Mucosa of stomach (tissue), 1 donor: ENCODE measurements around the gene NPR2.

Experiments used
- H3K27me3 ChIP-seq: one replicate; pipeline ENCODE4 v1.7.0; 2013; ENCODE audit warnings: mild to moderate bottlenecking, low read length; ENCODE audit not compliant: control insufficient read depth, insufficient read depth
- H3K36me3 ChIP-seq: one replicate; pipeline ENCODE4 v1.7.0; 2013; ENCODE audit warnings: low read length; ENCODE audit not compliant: control insufficient read depth, insufficient read depth
- H3K4me1 ChIP-seq: one replicate; pipeline ENCODE4 v1.7.0; 2013; ENCODE audit warnings: mild to moderate bottlenecking, low read length; ENCODE audit not compliant: control insufficient read depth, insufficient read depth
- H3K4me3 ChIP-seq: one replicate; pipeline ENCODE4 v1.7.0; 2013; ENCODE audit warnings: low read length
- H3K9ac ChIP-seq: one replicate; pipeline ENCODE4 v1.7.0; 2013; ENCODE audit warnings: mild to moderate bottlenecking, low read length, moderate library complexity
- H3K9me3 ChIP-seq: one replicate; pipeline ENCODE4 v1.7.0; 2013; ENCODE audit warnings: mild to moderate bottlenecking, low read length, moderate library complexity; ENCODE audit not compliant: control insufficient read depth
- donor health status: Pancreatic carcinoma.

The NPR2 gene

GRCh38 chr9:35811381-35812024 lies 20.1 kb downstream of the NPR2 start:
- H3K9ac ChIP-seq = no peak overlapping the region
- peaks cover 26% of the 10 kb centered on the region for H3K4me1 ChIP-seq
- no peaks in the 10 kb centered on the region for H3K27me3 ChIP-seq
- peak overlapping the region; percentile 32 for H3K4me3 ChIP-seq
- H3K9me3 ChIP-seq = no peaks in the 10 kb centered on the region
- no peaks in the 10 kb centered on the region for H3K36me3 ChIP-seq

GRCh38 chr9:35812025-35812602 lies 20.7 kb downstream of the NPR2 start, which contains the start of gene SPAG8:
SPAG8 (minus strand) TSS chr9:35812262; CDS start chr9:35812147, 115 bp downstream.
- Histone ChIP-seq H3K4me1 (peaks cover 26% of the 10 kb centered on the region), H3K27me3 (no peaks in the 10 kb centered on the region), H3K4me3 (peak within 1 kb of the TSS; percentile 32), H3K9ac (peak within 1 kb of the TSS; percentile 53), H3K9me3 (no peaks in the 10 kb centered on the region), H3K36me3 (no peaks in the 10 kb centered on the region)

- peaks cover 26% of the 10 kb centered on the region for H3K4me1 ChIP-seq
- no peak overlapping the region for H3K4me3 ChIP-seq
- H3K9me3 ChIP-seq = no peaks in the 10 kb centered on the region
Measured at GRCh38 chr9:35813434-35814105, 22.2 kb downstream of the NPR2 start.

GRCh38 chr9:35814106-35814840 lies 22.9 kb downstream of the NPR2 start:
- Histone ChIP-seq H3K4me1 (peaks cover 26% of the 10 kb centered on the region), H3K4me3 (peak overlapping the region; percentile 78), H3K27me3 (no peaks in the 10 kb centered on the region)

More at GRCh38 chr9:35813434-35814105, 22.2 kb downstream of the NPR2 start:
- Histone ChIP-seq H3K36me3 (no peaks in the 10 kb centered on the region), H3K27me3 (no peaks in the 10 kb centered on the region), H3K9ac (peak overlapping the region; percentile 94)

GRCh38 chr9:35814841-35815543 lies 23.6 kb downstream of the NPR2 start, which contains the start of gene HINT2:
HINT2 (minus strand) TSS chr9:35815042; CDS start chr9:35814979, 63 bp downstream.
- peak within 1 kb of the TSS; percentile 78 for H3K4me3 ChIP-seq
- H3K36me3 ChIP-seq = no peaks in the 10 kb centered on the region
- no peaks in the 10 kb centered on the region for H3K27me3 ChIP-seq
- peaks cover 26% of the 10 kb centered on the region for H3K4me1 ChIP-seq
- H3K9ac ChIP-seq = peak within 1 kb of the TSS; percentile 94
- no peaks in the 10 kb centered on the region for H3K9me3 ChIP-seq

More at GRCh38 chr9:35814106-35814840, 22.9 kb downstream of the NPR2 start:
- Histone ChIP-seq H3K9ac (peak overlapping the region; percentile 94), H3K9me3 (no peaks in the 10 kb centered on the region), H3K36me3 (no peaks in the 10 kb centered on the region)

GRCh38 chr9:35816708-35817107 lies 25.3 kb downstream of the NPR2 start:
- Histone ChIP-seq H3K4me1 (peaks cover 22% of the 10 kb centered on the region), H3K9me3 (no peaks in the 10 kb centered on the region), H3K36me3 (no peaks in the 10 kb centered on the region), H3K9ac (no peak overlapping the region), H3K4me3 (no peak overlapping the region), H3K27me3 (no peaks in the 10 kb centered on the region)

- no peaks in the 10 kb centered on the region for H3K9me3 ChIP-seq
- H3K4me1 ChIP-seq = peaks cover 10% of the 10 kb centered on the region
- H3K36me3 ChIP-seq = no peaks in the 10 kb centered on the region
- no peak overlapping the region for H3K9ac ChIP-seq
- no peak overlapping the region for H3K4me3 ChIP-seq
- no peaks in the 10 kb centered on the region for H3K27me3 ChIP-seq
Measured at GRCh38 chr9:35818341-35818740, 26.9 kb downstream of the NPR2 start.

GRCh38 chr9:35820076-35820475 lies 28.7 kb downstream of the NPR2 start:
- Histone ChIP-seq H3K36me3 (no peaks in the 10 kb centered on the region), H3K27me3 (no peaks in the 10 kb centered on the region), H3K4me3 (no peak overlapping the region), H3K9ac (no peak overlapping the region), H3K4me1 (no peaks in the 10 kb centered on the region), H3K9me3 (no peaks in the 10 kb centered on the region)

GRCh38 chr9:35822926-35823325 lies 31.5 kb downstream of the NPR2 start:
- Histone ChIP-seq H3K4me1 (peaks cover 9% of the 10 kb centered on the region), H3K9ac (no peak overlapping the region), H3K27me3 (no peaks in the 10 kb centered on the region), H3K4me3 (no peak overlapping the region), H3K9me3 (no peaks in the 10 kb centered on the region), H3K36me3 (no peaks in the 10 kb centered on the region)

GRCh38 chr9:35826071-35826701 lies 34.8 kb downstream of the NPR2 start:
- Histone ChIP-seq H3K36me3 (no peaks in the 10 kb centered on the region), H3K4me3 (no peak overlapping the region), H3K4me1 (peaks cover 24% of the 10 kb centered on the region), H3K9me3 (no peaks in the 10 kb centered on the region), H3K9ac (no peak overlapping the region), H3K27me3 (no peaks in the 10 kb centered on the region)

GRCh38 chr9:35827486-35827885 lies 36.1 kb downstream of the NPR2 start:
- Histone ChIP-seq H3K4me3 (no peak overlapping the region), H3K9ac (no peak overlapping the region), H3K9me3 (no peaks in the 10 kb centered on the region), H3K36me3 (no peaks in the 10 kb centered on the region), H3K27me3 (no peaks in the 10 kb centered on the region), H3K4me1 (peaks cover 32% of the 10 kb centered on the region)
